ENCODE data around the gene MYEOV.

GRCh38 chr11:69293819-69294505 lies at the start of gene MYEOV:
- no peak for TF ChIP-seq CTCF (IDR thresholded peaks at IDR 0.05)
- TF ChIP-seq EP300 (IDR thresholded peaks at IDR 0.05): no peak
- TF ChIP-seq POLR2AphosphoS5 (IDR thresholded peaks at IDR 0.05): no peak
- TF ChIP-seq POLR2A (IDR thresholded peaks at IDR 0.05): no peak
